Daoy (cell line): Measurements from ENCODE around the gene CSMD2. TPM values are rescaled to one million over a fixed set of nuclear protein-coding genes. Genes with fewer than 3 reads are reported as not detected.

Experiments
- DNase-seq: peaks from one replicate; pipeline ENCODE4 v3.0.0-alpha.2; 2015; ENCODE audit warnings: low read depth
- total RNA-seq: library from RNA; depleted of rRNA; stranded (reverse); fragments of >200 nt; shearing (Covaris generic); gene quantifications from 2 replicates; pipeline ENCODE4 v1.2.3, GENCODE V29; 2014

CSMD2 gene
- total RNA-seq, 1 experiment from 2014 or later: 5.0 TPM

- no peak for DNase-seq
These were observed 556.1 kb downstream of the CSMD2 start for GRCh38 chr1:33608825-33609400.

DNA sequence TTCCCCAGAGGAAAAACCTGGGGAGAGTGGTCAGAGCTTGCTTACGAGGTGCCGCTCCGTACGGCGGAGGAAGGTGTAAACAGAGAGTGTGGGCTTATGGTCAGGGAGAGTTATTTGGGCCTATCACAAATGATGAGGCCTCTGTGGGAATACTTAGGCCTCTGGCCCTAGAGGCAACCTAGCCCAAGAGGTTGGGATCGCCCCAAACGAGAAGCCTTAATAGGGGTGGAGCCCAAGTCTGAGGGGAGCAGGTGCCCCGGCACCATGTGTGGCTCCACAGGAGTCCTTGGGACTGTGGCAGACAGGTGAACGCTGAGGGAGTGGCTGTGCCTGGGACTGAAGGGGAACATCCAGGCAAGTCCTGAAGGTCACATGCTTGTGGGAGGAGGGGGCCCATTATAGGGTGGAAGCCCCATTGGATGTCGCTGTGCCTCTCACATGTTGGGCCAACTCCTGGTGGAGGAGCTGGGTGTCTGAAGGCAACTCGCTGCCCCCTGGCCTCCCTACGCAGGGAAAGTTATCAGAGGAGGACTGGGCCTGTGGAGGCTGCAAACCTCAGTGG lies 557.5 kb downstream of the CSMD2 start:
- DNase-seq: no peak

- DNase-seq: no peak
These were observed 558.8 kb downstream of the CSMD2 start for GRCh38 chr1:33606272-33606671.

- DNase-seq: no peak
These were observed 562.8 kb downstream of the CSMD2 start for GRCh38 chr1:33602271-33602670.

- no peak for DNase-seq
These were observed 563.3 kb downstream of the CSMD2 start for GRCh38 chr1:33601751-33602150.

DNA sequence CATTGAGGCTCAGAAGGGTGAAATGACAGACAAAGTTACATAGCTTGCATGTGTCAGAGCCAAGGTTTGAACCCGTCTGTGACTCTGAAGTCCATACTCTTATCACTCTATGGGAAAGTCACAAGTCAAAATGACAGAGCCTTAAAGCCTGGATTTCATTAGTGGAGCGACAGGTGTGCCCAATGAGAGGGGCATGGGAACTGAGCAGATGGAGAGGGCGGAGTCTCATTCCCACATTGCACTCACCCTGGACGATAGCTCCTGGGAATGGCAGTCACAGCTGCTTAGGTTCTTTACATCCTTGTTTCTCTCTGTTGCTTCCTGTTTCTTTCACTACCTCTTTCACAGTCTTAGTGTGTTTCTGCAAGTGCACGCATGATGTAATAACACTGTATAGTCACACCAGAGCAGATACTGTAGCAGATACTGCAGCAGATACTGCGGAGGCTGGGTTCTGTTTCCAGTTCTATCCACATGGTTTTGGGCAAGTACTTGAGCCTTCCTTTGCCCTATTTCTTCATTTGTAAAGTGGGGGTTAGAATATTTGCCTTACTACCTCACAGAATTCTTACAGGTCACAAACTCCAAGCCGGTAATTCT lies 565.4 kb downstream of the CSMD2 start:
- DNase-seq: no peak

DNA sequence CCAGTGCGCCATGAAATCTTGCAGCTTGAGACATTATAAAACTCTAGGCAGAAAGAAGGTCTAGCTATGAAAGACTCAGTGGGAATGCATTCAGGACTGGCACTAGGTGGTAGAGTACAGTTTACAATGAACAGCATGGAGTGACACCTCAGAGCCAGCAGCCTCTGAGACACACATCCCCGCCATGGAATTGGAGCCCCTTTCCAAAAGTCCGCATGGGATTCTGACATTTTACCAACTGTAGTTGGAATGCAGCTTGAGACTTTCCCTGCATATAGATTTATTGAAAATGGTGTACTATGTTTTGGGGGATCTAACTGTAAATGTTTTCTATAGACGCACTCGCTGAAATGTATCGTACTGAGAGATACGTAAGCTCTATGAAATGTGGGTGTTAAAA lies 576.3 kb downstream of the CSMD2 start:
- DNase-seq: no peak

GRCh38 chr1:33586795-33587194 lies 578.2 kb downstream of the CSMD2 start:
- no peak for DNase-seq

DNA sequence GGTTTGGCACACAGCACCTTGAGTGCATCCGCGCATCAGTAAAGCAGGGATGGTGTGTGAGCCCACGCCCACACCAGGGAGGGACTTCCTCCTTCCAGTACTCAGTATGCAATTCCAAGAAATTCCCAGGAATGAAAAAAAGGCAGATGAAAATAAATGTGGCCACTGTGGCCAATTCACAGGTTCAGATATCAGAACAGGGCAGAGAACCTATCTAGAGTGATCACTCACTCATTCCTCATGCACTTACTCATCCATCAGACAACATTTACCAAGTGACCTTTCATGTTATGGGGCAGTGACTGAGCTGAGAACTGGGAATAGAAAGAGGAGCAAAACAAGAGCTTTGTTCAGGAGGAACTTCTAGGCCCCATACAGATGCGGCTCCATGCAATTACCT lies 578.9 kb downstream of the CSMD2 start:
- DNase-seq: peak; percentile 23

DNA sequence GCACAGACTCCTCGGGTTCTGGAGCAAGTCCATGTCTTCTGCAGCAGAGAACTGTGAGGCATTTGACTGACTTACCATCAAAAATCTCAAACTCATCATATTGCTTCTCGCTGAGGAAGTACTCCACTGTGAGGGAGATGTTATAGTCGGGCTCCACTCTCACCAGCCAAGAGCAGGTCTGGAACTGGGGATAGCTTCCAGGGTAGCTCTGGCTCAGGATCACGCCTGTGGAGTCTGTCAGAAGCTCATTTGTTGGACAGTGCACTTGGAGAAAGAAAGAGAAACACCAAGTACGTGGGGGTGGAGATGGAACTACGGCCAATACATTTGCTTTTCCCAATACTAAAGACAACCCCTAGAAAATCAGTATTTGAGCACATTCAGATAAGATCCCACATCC lies 581.5 kb downstream of the CSMD2 start:
- DNase-seq: no peak

- DNase-seq: no peak
These were observed 586.2 kb downstream of the CSMD2 start for GRCh38 chr1:33578557-33579448.

DNA sequence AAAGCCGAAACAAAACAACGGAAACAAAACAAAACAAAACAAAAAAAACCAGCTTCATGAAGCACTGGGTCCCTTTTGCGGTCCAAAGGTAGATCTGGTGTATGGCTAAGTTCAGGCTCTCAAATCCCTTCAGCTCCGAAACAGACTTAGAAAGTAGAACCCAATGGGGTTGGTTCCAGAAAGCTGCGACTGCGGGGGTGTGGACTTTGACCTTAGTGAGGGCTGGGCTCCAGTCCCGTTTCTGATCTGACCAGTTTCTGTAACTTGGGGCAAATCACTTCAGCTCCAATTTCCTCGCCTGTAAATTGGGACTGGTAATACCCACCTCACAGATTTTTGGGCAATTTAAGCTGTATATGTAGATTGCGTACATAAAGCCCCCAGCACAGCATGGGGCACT lies 587.4 kb downstream of the CSMD2 start:
- no peak for DNase-seq

- DNase-seq: no peak
These were observed 588.0 kb downstream of the CSMD2 start for GRCh38 chr1:33576821-33577599.

GRCh38 chr1:33575324-33575879 lies 589.6 kb downstream of the CSMD2 start:
- no peak for DNase-seq

DNA sequence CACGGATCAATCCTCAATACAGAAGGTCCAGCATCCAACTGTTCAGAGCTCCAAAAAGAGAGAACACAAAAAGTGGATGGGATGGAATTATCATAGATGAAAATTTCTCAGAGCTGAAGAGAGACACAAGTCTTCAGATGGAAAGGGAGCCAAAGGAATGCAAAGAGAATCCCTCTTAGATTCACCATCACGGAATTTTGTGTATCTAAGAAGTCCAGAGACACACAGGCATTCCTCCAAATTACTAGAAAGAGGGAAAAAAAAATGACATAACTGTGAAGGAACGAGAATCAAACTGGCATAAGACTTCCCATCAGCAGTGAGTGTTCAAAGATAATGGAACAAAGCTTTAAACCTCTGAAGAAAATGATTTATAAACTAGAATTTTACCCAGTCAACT lies 591.4 kb downstream of the CSMD2 start:
- no peak for DNase-seq

DNA sequence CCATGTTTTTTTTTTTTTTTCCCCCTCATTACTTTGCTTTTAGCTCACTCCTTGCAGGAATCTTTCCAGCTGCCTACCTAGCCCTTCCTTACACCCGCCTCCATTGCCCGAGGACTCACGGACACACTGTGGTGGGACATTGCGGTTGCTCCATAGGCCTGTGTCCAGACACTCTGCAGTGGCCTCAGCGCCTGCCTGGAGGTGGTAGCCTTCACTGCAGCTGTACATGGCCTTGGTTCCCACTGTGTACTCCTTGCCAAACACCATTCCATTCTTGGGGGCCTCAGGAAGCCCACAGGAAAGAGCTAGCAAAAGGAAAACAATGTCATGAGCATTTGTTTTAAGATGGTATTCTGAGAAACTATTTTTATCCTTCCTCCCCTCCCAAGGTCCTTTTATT lies 592.6 kb downstream of the CSMD2 start:
- no peak for DNase-seq

DNA sequence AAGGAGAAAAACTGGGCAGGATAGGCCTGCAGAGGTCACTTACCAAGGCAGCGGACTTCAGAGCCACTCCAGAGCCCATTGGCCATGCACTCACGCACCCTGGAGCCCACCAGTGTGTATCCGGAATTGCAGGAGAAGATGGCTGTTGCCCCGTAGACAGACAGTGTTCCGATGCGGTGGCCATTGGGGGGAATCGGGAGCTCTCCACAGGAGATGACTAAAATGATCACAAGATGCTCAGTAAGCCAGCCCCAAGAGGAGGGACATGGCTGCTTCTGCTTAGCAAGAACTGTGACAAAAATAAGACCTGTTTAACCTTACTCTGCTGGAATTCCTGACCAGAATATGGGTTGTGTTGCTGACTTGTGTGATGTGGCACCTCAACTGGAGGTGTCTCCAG lies 595.7 kb downstream of the CSMD2 start:
- no peak for DNase-seq

DNA sequence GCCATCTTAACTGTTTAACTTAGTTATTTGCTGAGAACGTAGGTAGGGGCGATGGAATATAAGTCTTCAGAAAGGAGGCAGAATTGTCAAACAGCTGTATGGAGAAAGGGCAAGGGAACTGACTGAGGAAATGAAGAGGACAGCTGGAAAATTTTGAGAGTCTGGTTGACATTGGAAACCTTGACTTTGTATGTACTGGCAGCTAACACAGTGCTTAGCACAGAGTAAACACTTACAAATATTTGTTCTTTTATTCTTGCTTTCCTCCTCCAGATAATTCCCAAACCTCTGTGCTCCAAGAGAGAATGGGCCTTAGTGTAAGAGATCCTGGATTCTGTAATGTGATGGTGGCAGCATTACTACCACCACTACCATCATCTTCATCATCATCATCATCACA lies 601.3 kb downstream of the CSMD2 start:
- DNase-seq: no peak

DNA sequence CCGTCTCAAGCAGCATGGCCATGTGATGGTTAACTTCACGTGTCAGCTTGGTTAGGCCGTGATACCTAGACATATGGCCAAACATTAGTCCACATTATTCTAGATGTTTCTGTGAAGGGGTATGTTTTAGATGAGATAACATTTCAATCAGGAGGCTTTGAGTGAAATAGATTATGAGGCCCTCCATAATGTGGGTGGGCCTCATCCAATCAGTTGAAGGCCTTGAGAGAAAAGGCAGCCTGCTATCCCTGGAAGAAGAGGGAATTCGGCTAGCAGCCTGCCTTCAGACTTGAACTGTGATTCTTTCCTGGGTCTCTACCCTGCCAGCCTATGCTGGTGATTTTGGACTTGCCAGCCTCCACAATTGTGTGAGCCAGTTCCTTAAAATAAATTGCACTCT lies 602.5 kb downstream of the CSMD2 start:
- DNase-seq: no peak

GRCh38 chr1:33561576-33561975 lies 603.5 kb downstream of the CSMD2 start:
- no peak for DNase-seq

DNA sequence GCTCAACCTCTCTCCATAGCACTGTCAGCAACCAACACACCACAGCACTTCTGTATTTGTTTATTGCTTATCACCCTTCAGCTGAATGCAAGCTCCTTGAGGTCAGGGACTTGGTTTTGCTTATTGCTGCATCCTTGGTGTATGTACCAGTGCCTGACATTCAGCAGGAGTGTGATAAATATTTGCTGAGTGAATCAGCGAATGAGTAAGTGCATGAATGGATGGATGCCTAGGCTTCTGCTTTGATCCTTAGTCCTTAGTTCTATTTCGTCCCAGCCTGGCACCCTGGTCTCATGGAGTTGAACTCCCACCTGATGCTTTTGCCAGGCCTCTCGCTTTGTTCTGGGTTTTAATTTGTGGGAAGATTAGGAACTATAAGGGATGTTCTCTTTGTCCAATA lies 604.4 kb downstream of the CSMD2 start:
- no peak for DNase-seq

DNA sequence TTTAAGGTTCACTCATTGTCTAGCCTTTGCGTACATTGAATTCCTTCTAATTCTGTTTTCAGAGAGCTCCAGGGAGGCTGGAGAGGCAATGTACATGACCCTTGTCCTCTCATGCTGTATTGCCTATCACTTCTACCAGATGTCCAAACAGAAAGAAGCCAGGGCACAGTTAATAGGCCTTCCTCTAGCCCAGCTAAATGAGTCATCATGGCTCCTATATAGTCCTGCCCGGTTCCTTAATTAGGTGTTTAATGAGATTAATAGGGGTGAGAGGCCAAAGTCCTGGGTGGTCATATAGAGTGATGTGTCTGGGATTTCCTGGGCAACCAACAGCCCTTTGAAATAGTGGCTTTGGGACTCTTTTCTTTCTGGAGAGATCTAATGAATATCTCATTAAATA lies 616.3 kb downstream of the CSMD2 start:
- no peak for DNase-seq
